Activated CD4-positive, alpha-beta T cell treated with anti-CD3 and anti-CD28 coated beads, Interleukin-2, amount 10 ng/mL, durations not matched to agents 24 days and 14 days (primary cell): ENCODE measurements around the gene NCKAP1. TPM values are rescaled to one million over a fixed set of nuclear protein-coding genes. Genes with fewer than 3 reads are reported as not detected.

Source experiments
- DNase-seq: peaks from one replicate; pipeline ENCODE4 v3.0.0; 2022
- H3K27ac Mint-ChIP-seq: one replicate; pipeline ENCODE4 v1.8.0; 2022; ENCODE audit warnings: mild to moderate bottlenecking, mixed read lengths
- H3K27me3 Mint-ChIP-seq: one replicate; pipeline ENCODE4 v1.8.0; 2022; ENCODE audit warnings: mixed read lengths
- H3K36me3 Mint-ChIP-seq: one replicate; pipeline ENCODE4 v1.8.0; 2022; ENCODE audit warnings: low read depth, mild to moderate bottlenecking, mixed read lengths
- H3K4me1 Mint-ChIP-seq: one replicate; pipeline ENCODE4 v1.8.0; 2021; ENCODE audit warnings: mixed read lengths
- H3K4me3 Mint-ChIP-seq: one replicate; pipeline ENCODE4 v1.8.0; 2022; ENCODE audit warnings: mild to moderate bottlenecking, moderate library complexity, mixed read lengths
- H3K9me3 Mint-ChIP-seq: one replicate; pipeline ENCODE4 v1.8.0; 2021; ENCODE audit warnings: mixed read lengths
- intact Hi-C: fragments of 100-400 bp; cut with micrococcal nuclease; formaldehyde crosslinking; loops from one replicate; pipeline ENCODE4 v1.15.1; 2023
- total RNA-seq: library from RNA; stranded (reverse); gene quantifications from 2 replicates; pipeline ENCODE4 v1.2.3, GENCODE V29; 2022

NCKAP1 gene
- total RNA-seq, 1 donor from 2014 or later: 14.5 TPM

GRCh38 chr2:182866461-182867406 is 171.5 kb downstream of the NCKAP1 start, which contains the start of gene FRZB:
Gene FRZB (minus strand): TSS chr2:182866637. CDS start chr2:182866552, 85 bp downstream.
- H3K9me3 Mint-ChIP-seq: no peaks in the 10 kb centered on the region
- H3K27ac Mint-ChIP-seq: no peak within 1 kb of the TSS
- DNase-seq: peak; percentile 57
- no peaks in the 10 kb centered on the region for H3K36me3 Mint-ChIP-seq
- intact Hi-C loops: no loop called here
- peak within 1 kb of the TSS; percentile 66 for H3K4me3 Mint-ChIP-seq
- H3K27me3 Mint-ChIP-seq: peaks cover 61% of the 10 kb centered on the region
- peaks cover 13% of the 10 kb centered on the region for H3K4me1 Mint-ChIP-seq

GRCh38 chr2:182866095-182866460 is 172.2 kb downstream of the NCKAP1 start:
- H3K27me3 Mint-ChIP-seq: peaks cover 66% of the 10 kb centered on the region
- intact Hi-C loops: no loop called here
- peaks cover 13% of the 10 kb centered on the region for H3K4me1 Mint-ChIP-seq
- H3K4me3 Mint-ChIP-seq: peak overlapping the region; percentile 14
- DNase-seq: no peak
- H3K27ac Mint-ChIP-seq: no peak overlapping the region
- no peaks in the 10 kb centered on the region for H3K9me3 Mint-ChIP-seq
- no peaks in the 10 kb centered on the region for H3K36me3 Mint-ChIP-seq

- Mint-ChIP-seq H3K4me3 (no peak overlapping the region), H3K36me3 (no peaks in the 10 kb centered on the region), H3K27ac (no peak overlapping the region), H3K27me3 (peaks cover 72% of the 10 kb centered on the region), H3K9me3 (no peaks in the 10 kb centered on the region), H3K4me1 (peaks cover 13% of the 10 kb centered on the region)
- DNase-seq: no peak
- intact Hi-C loops: no loop called here
Observed at GRCh38 chr2:182864949-182865570, 173.2 kb downstream of the NCKAP1 start.

GRCh38 chr2:182863642-182864041 is 174.6 kb downstream of the NCKAP1 start:
- Mint-ChIP-seq H3K4me1 (peaks cover 13% of the 10 kb centered on the region), H3K27me3 (peaks cover 62% of the 10 kb centered on the region), H3K27ac (no peak overlapping the region), H3K4me3 (no peak overlapping the region), H3K36me3 (no peaks in the 10 kb centered on the region), H3K9me3 (no peaks in the 10 kb centered on the region)
- intact Hi-C loops: no loop called here
- DNase-seq: no peak

GRCh38 chr2:182862091-182862490 is 176.2 kb downstream of the NCKAP1 start:
- H3K27me3 Mint-ChIP-seq: peaks cover 48% of the 10 kb centered on the region
- intact Hi-C loops: no loop called here
- no peak overlapping the region for H3K27ac Mint-ChIP-seq
- no peak for DNase-seq
- H3K36me3 Mint-ChIP-seq: no peaks in the 10 kb centered on the region
- H3K4me1 Mint-ChIP-seq: peaks cover 9% of the 10 kb centered on the region
- H3K4me3 Mint-ChIP-seq: no peak overlapping the region
- no peaks in the 10 kb centered on the region for H3K9me3 Mint-ChIP-seq

- H3K4me1 Mint-ChIP-seq: peaks cover 2% of the 10 kb centered on the region
- no peak overlapping the region for H3K27ac Mint-ChIP-seq
- DNase-seq: no peak
- H3K9me3 Mint-ChIP-seq: no peaks in the 10 kb centered on the region
- no peaks in the 10 kb centered on the region for H3K36me3 Mint-ChIP-seq
- H3K27me3 Mint-ChIP-seq: peaks cover 41% of the 10 kb centered on the region
- H3K4me3 Mint-ChIP-seq: no peak overlapping the region
- intact Hi-C loops: no loop called here
Observed at GRCh38 chr2:182860858-182861257, 177.4 kb downstream of the NCKAP1 start.

Other genes starting within 250 kb of the NCKAP1 start
- not detected in 2 replicates for gene FRZB, start 171.8 kb downstream of the NCKAP1 start, total RNA-seq
- gene DUSP19, start 40.3 kb upstream of the NCKAP1 start, total RNA-seq: 1.0 and 2.3 TPM in 2 replicates
- 41.5 and 44.0 TPM in 2 replicates for gene NUP35, start 86.0 kb upstream of the NCKAP1 start, total RNA-seq